CD14-positive monocyte (primary cell): ENCODE measurements around the gene TMEM184B. TPM values are rescaled to one million over a fixed set of nuclear protein-coding genes. Genes with fewer than 3 reads are reported as not detected.
A peak's percentile ranks its signal among the peaks of the same experiment; 100 is the strongest.

Source experiments
- DNase-seq, 3 donors: peaks; one replicate each; pipeline ENCODE4 v3.0.0-alpha.2; 2011 to 2022
- H2AFZ ChIP-seq: 2 replicates; pipeline ENCODE4 v1.6.0; 2012; ENCODE audit warnings: mild to moderate bottlenecking, low read depth, low read length, inconsistent platforms; ENCODE audit not compliant: insufficient read depth, poor library complexity, severe bottlenecking
- H3K27ac ChIP-seq, 2 donors: 1 replicate in 1 of 2; 2 replicates in 1 of 2; pipeline ENCODE4 v1.5.1; 2012 to 2013; ENCODE audit warnings: low read length in 2 of 2, control low read depth in 1 of 2, inconsistent platforms in 1 of 2, low read depth in 1 of 2, mild to moderate bottlenecking in 1 of 2
- H3K27me3 ChIP-seq, 2 donors: one replicate each; pipeline versions ENCODE4 v1.6.0 to v1.6.1; 2011 to 2013; ENCODE audit warnings: low read length in 2 of 2; ENCODE audit not compliant: control insufficient read depth in 2 of 2, insufficient read depth in 2 of 2
- H3K36me3 ChIP-seq, 2 donors: replicated peaks in 1 of 2; 1 replicate in 1 of 2; 2 replicates in 1 of 2; pipeline versions ENCODE4 v1.5.1 to v1.6.1; 2012 to 2013; ENCODE audit warnings: low read length in 2 of 2, control low read depth in 1 of 2, inconsistent platforms in 1 of 2, mild to moderate bottlenecking in 1 of 2; ENCODE audit not compliant: insufficient read depth in 2 of 2, control insufficient read depth in 1 of 2
- H3K4me1 ChIP-seq, 2 donors: 1 replicate in 1 of 2; 2 replicates in 1 of 2; pipeline versions ENCODE4 v1.5.1 to v1.6.1; 2012 to 2013; ENCODE audit warnings: low read length in 2 of 2, control low read depth in 1 of 2, inconsistent platforms in 1 of 2, mild to moderate bottlenecking in 1 of 2, moderate library complexity in 1 of 2; ENCODE audit not compliant: insufficient read depth in 2 of 2, control insufficient read depth in 1 of 2
- H3K4me2 ChIP-seq: replicated peaks from 2 replicates; pipeline ENCODE3; 2012; ENCODE audit warnings: low read length, moderate library complexity, mild to moderate bottlenecking; ENCODE audit not compliant: poor library complexity, severe bottlenecking; ENCODE audit errors: extremely low read depth
- H3K4me3 ChIP-seq, 3 experiments: fragments of 200-600 bp in 1 of 3; sonication (generic) in 1 of 3; replicated peaks in 1 of 3; 1 replicate in 2 of 3; 2 replicates in 1 of 3; pipeline ENCODE4 v1.5.1; 2011 to 2013; ENCODE audit warnings: low read length in 3 of 3, mild to moderate bottlenecking in 3 of 3, control low read depth in 2 of 3, low read depth in 2 of 3, inconsistent platforms in 1 of 3, moderate library complexity in 1 of 3
- H3K79me2 ChIP-seq: 2 replicates; pipeline ENCODE4 v1.6.0; 2012; ENCODE audit warnings: mild to moderate bottlenecking, control low read depth, inconsistent platforms, low read length, moderate library complexity; ENCODE audit not compliant: insufficient read depth
- H3K9ac ChIP-seq: 2 replicates; pipeline ENCODE4 v1.6.0; 2017; ENCODE audit warnings: low read length, mild to moderate bottlenecking; ENCODE audit not compliant: insufficient read depth, poor library complexity, severe bottlenecking
- H3K9me3 ChIP-seq, 2 donors: replicated peaks in 1 of 2; 1 replicate in 1 of 2; 2 replicates in 1 of 2; pipeline versions ENCODE4 v1.5.1 to v1.6.1; 2012 to 2013; ENCODE audit warnings: low read length in 2 of 2, control low read depth in 1 of 2; ENCODE audit not compliant: control insufficient read depth in 1 of 2, insufficient read depth in 1 of 2
- H4K20me1 ChIP-seq: 2 replicates; pipeline ENCODE4 v1.6.0; 2012; ENCODE audit warnings: mild to moderate bottlenecking, low read length, control low read depth, moderate library complexity; ENCODE audit not compliant: insufficient read depth
- H3K27ac Mint-ChIP-seq, 7 donors: one replicate each; pipeline ENCODE4 v1.8.0; 2020; ENCODE audit warnings: mild to moderate bottlenecking in 7 of 7, mixed read lengths in 7 of 7, moderate library complexity in 6 of 7, inconsistent platforms in 2 of 7
- H3K27me3 Mint-ChIP-seq, 3 donors: one replicate each; pipeline ENCODE4 v1.8.0; 2021 to 2022; ENCODE audit warnings: low read depth in 3 of 3, mild to moderate bottlenecking in 3 of 3, mixed read lengths in 3 of 3, moderate library complexity in 3 of 3, inconsistent platforms in 1 of 3
- H3K36me3 Mint-ChIP-seq, 2 donors: one replicate each; pipeline ENCODE4 v1.8.0; 2020; ENCODE audit warnings: mixed read lengths in 2 of 2, inconsistent platforms in 1 of 2, mild to moderate bottlenecking in 1 of 2
- H3K4me1 Mint-ChIP-seq: one replicate; pipeline ENCODE4 v1.8.0; 2020; ENCODE audit warnings: mild to moderate bottlenecking, mixed read lengths
- H3K4me3 Mint-ChIP-seq, 2 donors: one replicate each; pipeline ENCODE4 v1.8.0; 2020; ENCODE audit warnings: mild to moderate bottlenecking in 2 of 2, mixed read lengths in 2 of 2, moderate library complexity in 1 of 2
- H3K9me3 Mint-ChIP-seq, 7 donors: one replicate each; pipeline ENCODE4 v1.8.0; 2020 to 2022; ENCODE audit warnings: mixed read lengths in 7 of 7, mild to moderate bottlenecking in 6 of 7, moderate library complexity in 6 of 7, inconsistent platforms in 2 of 7
- CTCF ChIP-seq: fragments of 200-600 bp; IDR thresholded peaks from one replicate; pipeline ENCODE4 v1.8.0; 2022; ENCODE audit warnings: antibody characterized with exemption, mild to moderate bottlenecking
- WGBS: methylation state at CpG from one replicate; pipeline ENCODE4 v1.1.5; 2013; ENCODE audit warnings: missing lambda C conversion rate; ENCODE audit not compliant: insufficient coverage; 5-methylcytosine and 5-hydroxymethylcytosine counted together
- intact Hi-C, 2 donors: fragments of 100-400 bp; cut with micrococcal nuclease; formaldehyde crosslinking; loops; one replicate each; pipeline versions ENCODE4 v1.15.0 to v1.15.1; 2023
- polyA plus RNA-seq, 3 donors: library from polyadenylated mRNA; depleted of rRNA in 1 of 3; unstranded in 2 of 3; stranded (reverse) in 1 of 3; fragments of 300-500 nt in 2 of 3; fragments of >200 nt in 1 of 3; fragmentation: Illumina TruSeq in 2 of 3; gene quantifications; 1 replicate in 2 of 3; 2 replicates in 1 of 3; pipeline ENCODE4 v1.2.3, GENCODE V29; 2012 to 2021

TMEM184B gene
- polyA plus RNA-seq, 3 donors = 7.4 to 17.7 (median 10.6) TPM

DNA sequence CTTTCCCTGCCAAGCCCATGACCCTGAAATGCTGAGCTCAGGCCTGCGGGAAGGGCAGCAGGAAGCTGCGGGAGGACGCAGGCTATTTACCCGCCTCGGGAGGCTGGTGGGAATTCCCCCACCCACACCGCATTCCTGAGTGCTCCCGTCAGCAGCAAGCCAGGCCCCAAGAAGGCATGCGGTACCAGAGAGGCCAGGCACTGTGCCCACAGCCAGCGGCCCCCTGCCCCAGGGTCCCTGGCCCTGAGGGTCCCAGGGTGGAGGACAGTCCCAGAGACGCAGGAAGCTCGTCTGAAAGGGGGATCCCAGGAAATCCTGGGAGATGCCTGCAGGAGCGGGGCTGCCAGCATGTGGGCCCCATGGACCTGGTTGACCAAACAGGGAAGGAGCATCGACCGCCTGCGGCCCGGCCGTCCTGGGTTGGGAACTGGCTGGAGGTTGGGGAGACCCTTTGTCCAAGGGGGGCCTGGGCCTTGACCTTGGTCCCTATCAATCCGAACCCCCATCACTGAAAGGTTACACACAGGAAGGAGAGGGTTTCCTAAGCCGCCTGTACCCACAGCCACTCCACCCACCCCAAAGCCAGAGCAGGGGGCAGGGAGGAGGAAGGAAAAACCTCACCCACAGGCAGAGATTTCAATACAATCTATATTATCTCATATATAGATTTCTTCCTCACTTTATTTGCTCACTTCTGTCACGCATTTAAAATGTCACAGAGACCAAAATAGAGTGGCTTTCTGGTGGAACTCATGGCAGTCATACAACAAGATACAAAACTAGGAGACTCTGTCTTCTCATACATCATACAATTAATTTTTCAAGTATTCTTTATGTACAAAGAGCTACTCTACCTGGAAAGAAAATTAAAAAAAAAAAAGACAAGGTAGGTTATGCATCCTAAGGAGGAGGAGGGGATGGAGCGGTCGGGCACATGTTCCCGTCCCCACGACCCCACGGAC, 53.9 kb downstream of the TMEM184B start:
- WGBS = 81% methylated on average over 15 of the region's 25 CpGs
- no peak overlapping the region for H3K4me3 Mint-ChIP-seq

More for the DNA sequence above, 53.9 kb downstream of the TMEM184B start:
- Mint-ChIP-seq H3K27me3 (peaks cover 3 to 12% (median 12%) of the 10 kb centered on the region in 3 donors), H3K27ac (peak overlapping the region in 1 of 7 donors; percentile 62), H3K9me3 (peaks cover 1 to 5% (median 3%) of the 10 kb centered on the region in 7 donors), H3K4me1 (peaks cover 23% of the 10 kb centered on the region), H3K36me3 (peaks cover 20 to 40% of the 10 kb centered on the region in 2 donors)
- Histone ChIP-seq H3K4me3 (no peak overlapping the region), H3K27ac (no peak overlapping the region), H4K20me1 (peaks cover 2% of the 10 kb centered on the region), H3K4me1 (peaks cover 20 to 36% of the 10 kb centered on the region in 2 donors), H3K27me3 (peaks cover 0 to 3% of the 10 kb centered on the region in 2 donors), H3K79me2 (no peaks in the 10 kb centered on the region), H3K9ac (peak overlapping the region; percentile 15), H3K9me3 (no peaks in the 10 kb centered on the region), H3K36me3 (peaks cover 10 to 14% of the 10 kb centered on the region in 2 donors), H3K4me2 (no peak overlapping the region), H2AFZ (no peak overlapping the region)
- TF ChIP-seq CTCF = no peak
- DNase-seq = peak in 1 of 3 donors; percentile 70
- intact Hi-C loops = no loop called here
